Left ventricle myocardium inferior (tissue), 1 donor: Measurements from ENCODE around the gene RBP5. TPM values are rescaled to one million over a fixed set of nuclear protein-coding genes. Genes with fewer than 3 reads are reported as not detected.

Experiments
- DNase-seq: peaks from one replicate; pipeline ENCODE4 v3.0.0-alpha.2; 2020
- H3K27ac ChIP-seq: fragments of 200-600 bp; replicated peaks from 2 replicates; pipeline ENCODE4 v1.8.0; 2021
- H3K27me3 ChIP-seq: fragments of 200-600 bp; 2 replicates; pipeline ENCODE4 v1.8.0; 2021; ENCODE audit warnings: low read depth
- H3K36me3 ChIP-seq: fragments of 200-600 bp; 2 replicates; pipeline ENCODE4 v1.8.0; 2021
- H3K4me1 ChIP-seq: fragments of 200-600 bp; 2 replicates; pipeline ENCODE4 v1.8.0; 2021
- H3K4me3 ChIP-seq: fragments of 200-600 bp; 2 replicates; pipeline ENCODE4 v1.8.0; 2021; ENCODE audit warnings: mild to moderate bottlenecking, moderate library complexity
- H3K9me3 ChIP-seq: fragments of 200-600 bp; replicated peaks from 2 replicates; pipeline ENCODE4 v1.8.0; 2021
- intact Hi-C: fragments of 100-400 bp; cut with micrococcal nuclease; formaldehyde crosslinking; loops from one replicate; pipeline ENCODE4 v1.11.0; 2022
- total RNA-seq: library from RNA; stranded (reverse); fragmentation: NEBNext Ultra II Directional; extraction: Animal tissue kit (Norgen Biotek cat#: 25700); gene quantifications from one replicate; pipeline ENCODE4 v1.2.1, GENCODE V29; 2021
- TF ChIP-seq, protein P1 (sequence below): fragments of 200-600 bp; IDR thresholded peaks from 2 replicates; pipeline ENCODE4 v1.8.0; 2021; ENCODE audit warnings: antibody characterized with exemption, mild to moderate bottlenecking, borderline replicate concordance
- donor health status: DM: no; HTN: yes; CAD: no; lungs with severe emphysema.

RBP5 gene
- total RNA-seq, 1 donor from 2014 or later, result 0.47 TPM

- TF ChIP-seq, protein P1, sequence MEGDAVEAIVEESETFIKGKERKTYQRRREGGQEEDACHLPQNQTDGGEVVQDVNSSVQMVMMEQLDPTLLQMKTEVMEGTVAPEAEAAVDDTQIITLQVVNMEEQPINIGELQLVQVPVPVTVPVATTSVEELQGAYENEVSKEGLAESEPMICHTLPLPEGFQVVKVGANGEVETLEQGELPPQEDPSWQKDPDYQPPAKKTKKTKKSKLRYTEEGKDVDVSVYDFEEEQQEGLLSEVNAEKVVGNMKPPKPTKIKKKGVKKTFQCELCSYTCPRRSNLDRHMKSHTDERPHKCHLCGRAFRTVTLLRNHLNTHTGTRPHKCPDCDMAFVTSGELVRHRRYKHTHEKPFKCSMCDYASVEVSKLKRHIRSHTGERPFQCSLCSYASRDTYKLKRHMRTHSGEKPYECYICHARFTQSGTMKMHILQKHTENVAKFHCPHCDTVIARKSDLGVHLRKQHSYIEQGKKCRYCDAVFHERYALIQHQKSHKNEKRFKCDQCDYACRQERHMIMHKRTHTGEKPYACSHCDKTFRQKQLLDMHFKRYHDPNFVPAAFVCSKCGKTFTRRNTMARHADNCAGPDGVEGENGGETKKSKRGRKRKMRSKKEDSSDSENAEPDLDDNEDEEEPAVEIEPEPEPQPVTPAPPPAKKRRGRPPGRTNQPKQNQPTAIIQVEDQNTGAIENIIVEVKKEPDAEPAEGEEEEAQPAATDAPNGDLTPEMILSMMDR, result no peak
- intact Hi-C loops, result no loop called here
- H3K27me3 ChIP-seq, result no peaks in the 10 kb centered on the region
- H3K4me3 ChIP-seq, result no peak overlapping the region
- peaks cover 27% of the 10 kb centered on the region for H3K4me1 ChIP-seq
- H3K27ac ChIP-seq, result no peak overlapping the region
- no peaks in the 10 kb centered on the region for H3K9me3 ChIP-seq
- DNase-seq, result no peak
- no peaks in the 10 kb centered on the region for H3K36me3 ChIP-seq
These were observed 16.6 kb downstream of the RBP5 start for GRCh38 chr12:7112041-7112440.

- Histone ChIP-seq H3K4me1 (peaks cover 27% of the 10 kb centered on the region), H3K27me3 (no peaks in the 10 kb centered on the region), H3K27ac (no peak overlapping the region), H3K4me3 (no peak overlapping the region), H3K9me3 (peaks cover 9% of the 10 kb centered on the region), H3K36me3 (peaks cover 4% of the 10 kb centered on the region)
- TF ChIP-seq, protein P1, result no peak
- DNase-seq, result no peak
- intact Hi-C loops, result no loop called here
These were observed 18.0 kb downstream of the RBP5 start for GRCh38 chr12:7110661-7111060.

- DNase-seq, result no peak
- Histone ChIP-seq H3K4me3 (peak overlapping the region; percentile 69), H3K4me1 (peaks cover 27% of the 10 kb centered on the region), H3K36me3 (peaks cover 4% of the 10 kb centered on the region), H3K27ac (peak overlapping the region; percentile 93), H3K27me3 (no peaks in the 10 kb centered on the region), H3K9me3 (peaks cover 10% of the 10 kb centered on the region)
- TF ChIP-seq, protein P1, result no peak
- intact Hi-C loops, result loop anchor here (5.0 kb wide), 1 partner anchor 47 kb away; the partner anchor contains the start of gene C1S
These were observed 19.1 kb downstream of the RBP5 start for GRCh38 chr12:7109572-7109920.

DNA sequence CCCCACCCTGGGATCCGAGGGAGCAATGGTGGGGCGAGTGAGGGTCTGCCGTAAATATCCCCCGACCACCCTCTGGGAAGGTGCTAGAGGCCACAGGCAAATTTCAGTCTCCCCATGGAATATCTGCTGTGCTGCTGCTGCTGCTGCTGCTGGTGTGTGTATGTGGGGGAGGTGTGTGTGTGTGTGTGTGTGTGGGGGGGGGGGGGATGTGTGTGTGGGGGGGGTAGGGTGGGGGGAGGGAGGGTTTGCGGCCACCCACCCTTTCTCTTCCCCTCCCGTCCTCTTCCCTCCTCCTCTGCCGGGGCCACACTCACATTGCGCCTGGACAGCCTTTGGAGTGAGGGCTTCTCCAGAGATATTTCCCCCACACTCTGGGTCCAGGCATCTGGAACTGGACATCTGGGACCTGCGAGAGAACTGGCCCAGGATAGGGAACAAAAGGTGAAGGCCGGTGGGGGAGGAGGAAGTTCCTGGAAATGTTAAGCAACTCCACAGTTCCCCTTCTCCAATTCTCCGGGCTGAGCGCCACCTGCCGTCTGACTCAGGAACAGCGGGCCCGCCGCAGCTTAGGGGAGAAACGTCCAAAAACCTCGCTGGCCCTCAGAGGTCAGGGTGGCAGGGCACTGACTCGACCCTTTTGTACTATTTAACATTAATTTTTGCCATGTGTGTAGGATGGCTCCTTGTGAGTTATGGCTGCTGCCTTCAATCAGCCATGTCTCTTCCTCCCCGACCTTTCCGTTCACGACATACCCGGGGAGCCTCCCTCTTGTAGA, 19.7 kb downstream of the RBP5 start, which contains the start of gene C1RL:
Gene C1RL (minus strand): TSS at position 419 of the 776 bp plus-strand sequence. CDS start 34 bp downstream, at position 385.
- no peaks in the 10 kb centered on the region for H3K27me3 ChIP-seq
- peaks cover 10% of the 10 kb centered on the region for H3K9me3 ChIP-seq
- H3K36me3 ChIP-seq, result peaks cover 4% of the 10 kb centered on the region
- peak within 1 kb of the TSS; percentile 93 for H3K27ac ChIP-seq
- H3K4me1 ChIP-seq, result peaks cover 27% of the 10 kb centered on the region
- TF ChIP-seq, protein P1, result peak; percentile 99
- peak within 1 kb of the TSS; percentile 69 for H3K4me3 ChIP-seq
- peak; percentile 91 for DNase-seq
- intact Hi-C loops, result loop anchor here (5.0 kb wide), 1 partner anchor 47 kb away; the partner anchor contains the start of gene C1S

DNA sequence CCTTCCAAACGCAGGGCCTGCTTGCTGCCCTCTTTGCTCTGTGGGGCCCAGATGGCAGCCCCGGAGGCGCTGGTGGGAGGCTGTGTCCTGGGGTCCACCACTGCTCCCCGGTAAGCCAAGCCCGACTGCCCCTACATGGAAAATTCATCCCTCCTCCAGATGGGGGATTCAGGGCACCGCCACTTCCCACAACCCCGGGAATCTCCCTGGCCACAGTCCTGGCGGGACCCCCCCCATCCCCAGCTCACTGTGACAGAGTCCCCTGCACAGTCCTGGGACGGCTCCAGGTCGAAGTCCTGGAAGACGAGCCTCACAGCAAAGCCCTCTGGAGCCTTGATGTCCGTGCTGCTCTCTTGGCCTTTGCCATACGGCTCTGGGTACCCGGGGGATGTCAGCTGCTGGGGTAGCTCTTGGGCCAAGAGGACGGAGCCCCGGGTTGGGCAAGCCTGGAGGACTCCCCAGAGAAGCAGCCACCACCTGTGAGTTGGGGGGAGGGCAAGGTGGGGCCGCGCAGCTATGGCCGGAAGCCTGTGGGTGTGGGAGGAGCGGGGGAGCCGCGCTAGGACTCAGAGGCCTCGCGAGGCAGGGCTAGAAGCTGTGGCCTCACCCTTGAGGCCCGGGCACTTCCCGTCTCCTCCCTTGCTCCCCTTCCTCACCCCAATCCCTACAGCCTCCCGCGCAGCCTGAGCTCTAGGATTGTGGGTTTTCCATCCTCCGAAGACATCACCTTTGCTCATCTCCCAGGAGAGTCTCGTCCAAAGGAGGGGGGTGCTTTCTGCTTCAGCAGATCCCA, 20.5 kb downstream of the RBP5 start:
- TF ChIP-seq, protein P1, result no peak
- H3K27ac ChIP-seq, result peak overlapping the region; percentile 93
- intact Hi-C loops, result loop anchor here (5.0 kb wide), 1 partner anchor 46 kb away; the partner anchor contains the start of gene C1S
- H3K36me3 ChIP-seq, result peaks cover 4% of the 10 kb centered on the region
- H3K27me3 ChIP-seq, result no peaks in the 10 kb centered on the region
- peak overlapping the region; percentile 69 for H3K4me3 ChIP-seq
- H3K9me3 ChIP-seq, result peaks cover 10% of the 10 kb centered on the region
- peak; percentile 79 for DNase-seq
- peaks cover 23% of the 10 kb centered on the region for H3K4me1 ChIP-seq
